ENCODE results near the gene ZCCHC24.

Gene ZCCHC24

DNA sequence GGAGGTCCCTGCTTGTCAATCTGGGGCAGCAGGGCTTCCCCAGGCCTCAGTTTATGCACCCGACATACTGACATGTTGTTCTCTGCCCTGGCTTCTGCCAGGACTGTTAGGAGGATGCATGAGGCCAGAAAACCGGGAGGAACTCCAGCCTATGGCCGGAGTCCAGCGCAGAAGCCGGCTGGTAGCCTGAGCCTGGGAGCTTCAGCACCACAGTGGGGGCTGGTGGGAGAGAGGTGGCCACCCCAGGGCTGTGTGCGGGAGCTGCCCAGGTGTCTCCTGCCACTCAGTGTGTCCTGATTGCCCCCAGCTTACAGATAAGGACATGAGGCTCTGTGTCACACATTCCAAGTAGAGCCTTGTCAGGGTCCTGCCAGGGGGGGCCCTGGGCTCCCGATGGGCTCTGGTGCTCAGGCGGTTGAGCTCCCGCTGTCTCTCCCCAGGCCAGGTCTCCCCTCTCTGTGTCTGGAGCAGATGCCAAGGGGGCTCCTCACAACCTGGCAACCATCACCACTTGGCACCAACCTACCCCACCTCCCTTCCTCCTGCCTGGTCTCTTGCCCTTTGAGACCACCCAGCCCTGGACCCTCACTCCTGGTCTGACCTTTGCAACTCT is 65.8 kb downstream of the ZCCHC24 start:
- no peak overlapping the region for H2AFZ ChIP-seq (ENCODE audit: low read depth, low read length)
- no peaks in the 10 kb centered on the region for H3K27me3 ChIP-seq (ENCODE audit: insufficient read depth, low read length)
- H3K36me3 ChIP-seq (ENCODE audit: insufficient read depth, low read length): no peaks in the 10 kb centered on the region
- peaks cover 18% of the 10 kb centered on the region for H3K4me1 ChIP-seq (ENCODE audit: insufficient read depth, low read length)
- no peaks in the 10 kb centered on the region for H3K9me3 ChIP-seq (ENCODE audit: low read length)
- no peak overlapping the region for H3K4me3 ChIP-seq (ENCODE audit: low read length)

DNA sequence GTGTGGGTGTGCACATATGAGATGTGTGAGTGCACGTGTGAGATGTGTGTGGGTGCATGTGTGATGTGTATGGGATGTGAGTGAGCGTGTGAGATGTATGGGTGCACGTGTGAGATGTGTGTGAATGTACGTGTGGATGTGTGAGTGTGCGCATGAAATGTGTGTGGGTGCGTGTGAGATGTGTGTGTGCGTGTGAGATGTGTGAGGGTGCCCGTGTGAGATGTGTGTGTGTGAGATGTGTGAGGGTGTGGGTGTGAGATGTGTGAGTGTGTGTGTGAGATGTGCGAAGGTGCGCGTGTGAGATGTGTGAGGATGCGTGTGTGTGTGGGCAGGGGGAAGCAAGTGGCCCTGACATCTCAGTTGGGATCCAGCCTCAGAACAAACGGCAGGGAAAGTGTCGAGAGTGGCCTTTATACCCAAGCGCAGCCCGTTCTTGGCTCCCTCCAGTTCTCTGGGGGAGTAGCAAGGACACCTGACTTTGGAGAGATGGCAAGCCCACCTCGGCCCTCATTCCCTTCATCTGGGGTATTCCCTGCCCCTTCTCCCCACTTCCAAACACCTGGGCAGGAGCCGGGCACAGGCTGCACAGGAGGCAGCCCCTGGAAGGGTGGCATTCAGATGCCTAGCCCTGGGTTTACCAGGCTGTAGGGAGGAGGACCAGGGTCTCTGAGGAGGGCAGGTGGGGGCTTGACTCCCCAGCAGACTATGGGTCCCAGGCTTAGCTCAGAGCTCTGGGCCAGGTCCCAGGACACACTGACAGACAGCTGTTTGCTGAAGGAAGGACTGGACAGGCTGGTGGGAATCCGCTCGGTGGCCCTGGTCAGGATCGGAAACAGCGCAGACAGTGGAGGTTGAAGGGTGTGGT is 66.5 kb downstream of the ZCCHC24 start:
- no peaks in the 10 kb centered on the region for H3K36me3 ChIP-seq (ENCODE audit: insufficient read depth, low read length)
- H3K4me3 ChIP-seq (ENCODE audit: low read length): no peak overlapping the region
- no peak overlapping the region for H2AFZ ChIP-seq (ENCODE audit: low read depth, low read length)
- no peaks in the 10 kb centered on the region for H3K9me3 ChIP-seq (ENCODE audit: low read length)
- H3K4me1 ChIP-seq (ENCODE audit: insufficient read depth, low read length): peaks cover 15% of the 10 kb centered on the region
- no peaks in the 10 kb centered on the region for H3K27me3 ChIP-seq (ENCODE audit: insufficient read depth, low read length)

DNA sequence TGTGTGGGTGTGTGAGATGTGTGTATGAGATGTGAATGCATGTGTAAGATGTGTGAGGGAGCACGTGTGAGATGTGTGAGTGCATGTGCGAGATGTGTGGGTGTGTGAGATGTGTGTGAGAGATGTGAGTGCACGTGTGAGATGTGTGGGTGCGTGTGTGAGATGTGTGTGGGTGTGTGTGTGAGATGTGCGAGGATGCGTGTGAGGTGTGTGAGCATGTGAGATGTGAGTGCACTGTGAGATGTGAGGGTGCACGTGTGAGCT is 67.1 kb downstream of the ZCCHC24 start:
- no peak overlapping the region for H3K4me3 ChIP-seq (ENCODE audit: low read length)
- peaks cover 15% of the 10 kb centered on the region for H3K4me1 ChIP-seq (ENCODE audit: insufficient read depth, low read length)
- no peaks in the 10 kb centered on the region for H3K27me3 ChIP-seq (ENCODE audit: insufficient read depth, low read length)
- H2AFZ ChIP-seq (ENCODE audit: low read depth, low read length): no peak overlapping the region
- no peaks in the 10 kb centered on the region for H3K9me3 ChIP-seq (ENCODE audit: low read length)
- no peaks in the 10 kb centered on the region for H3K36me3 ChIP-seq (ENCODE audit: insufficient read depth, low read length)

DNA sequence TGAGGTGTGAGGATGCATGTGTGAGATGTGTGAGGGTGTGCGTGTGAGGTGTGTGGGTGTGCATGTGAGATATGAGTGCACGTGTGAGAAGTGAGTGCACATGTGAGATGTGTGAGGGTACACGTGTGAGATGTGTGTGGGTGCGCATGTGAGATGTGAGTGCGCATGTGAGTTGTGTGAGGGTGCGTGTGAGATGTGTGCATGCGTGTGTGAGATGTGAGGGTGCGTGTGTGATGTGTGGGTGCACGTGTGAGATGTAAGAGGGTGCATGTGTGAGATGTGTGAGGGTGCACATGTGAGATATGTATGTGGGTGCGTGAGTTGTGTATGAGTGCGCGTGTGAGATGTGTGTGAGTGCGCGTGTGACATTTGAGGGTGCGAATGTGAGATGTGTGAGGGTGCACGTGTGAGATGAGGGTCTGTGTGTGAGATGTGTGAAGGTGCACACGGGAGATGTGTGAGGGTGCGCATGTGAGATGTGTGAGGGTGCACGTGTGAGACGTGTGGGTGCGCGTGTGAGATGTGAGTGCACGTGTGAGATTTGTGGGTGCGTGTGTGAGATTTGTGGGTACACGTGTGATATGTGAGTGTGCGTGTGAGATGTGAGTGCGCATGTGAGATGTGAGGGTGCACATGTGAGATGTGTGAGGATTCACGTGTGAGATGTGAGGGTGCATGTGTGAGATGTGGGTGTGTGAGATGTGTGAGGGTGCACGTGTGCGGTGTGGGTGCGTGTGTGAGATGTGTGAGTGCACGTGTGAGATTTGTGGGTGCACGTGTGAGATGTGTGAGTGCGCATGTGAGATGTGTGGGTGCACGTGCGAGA is 67.7 kb downstream of the ZCCHC24 start:
- Histone ChIP-seq H2AFZ (ENCODE audit: low read depth, low read length) (no peak overlapping the region), H3K27me3 (ENCODE audit: insufficient read depth, low read length) (no peaks in the 10 kb centered on the region), H3K9me3 (ENCODE audit: low read length) (no peaks in the 10 kb centered on the region), H3K4me1 (ENCODE audit: insufficient read depth, low read length) (peaks cover 13% of the 10 kb centered on the region), H3K36me3 (ENCODE audit: insufficient read depth, low read length) (no peaks in the 10 kb centered on the region), H3K4me3 (ENCODE audit: low read length) (no peak overlapping the region)

DNA sequence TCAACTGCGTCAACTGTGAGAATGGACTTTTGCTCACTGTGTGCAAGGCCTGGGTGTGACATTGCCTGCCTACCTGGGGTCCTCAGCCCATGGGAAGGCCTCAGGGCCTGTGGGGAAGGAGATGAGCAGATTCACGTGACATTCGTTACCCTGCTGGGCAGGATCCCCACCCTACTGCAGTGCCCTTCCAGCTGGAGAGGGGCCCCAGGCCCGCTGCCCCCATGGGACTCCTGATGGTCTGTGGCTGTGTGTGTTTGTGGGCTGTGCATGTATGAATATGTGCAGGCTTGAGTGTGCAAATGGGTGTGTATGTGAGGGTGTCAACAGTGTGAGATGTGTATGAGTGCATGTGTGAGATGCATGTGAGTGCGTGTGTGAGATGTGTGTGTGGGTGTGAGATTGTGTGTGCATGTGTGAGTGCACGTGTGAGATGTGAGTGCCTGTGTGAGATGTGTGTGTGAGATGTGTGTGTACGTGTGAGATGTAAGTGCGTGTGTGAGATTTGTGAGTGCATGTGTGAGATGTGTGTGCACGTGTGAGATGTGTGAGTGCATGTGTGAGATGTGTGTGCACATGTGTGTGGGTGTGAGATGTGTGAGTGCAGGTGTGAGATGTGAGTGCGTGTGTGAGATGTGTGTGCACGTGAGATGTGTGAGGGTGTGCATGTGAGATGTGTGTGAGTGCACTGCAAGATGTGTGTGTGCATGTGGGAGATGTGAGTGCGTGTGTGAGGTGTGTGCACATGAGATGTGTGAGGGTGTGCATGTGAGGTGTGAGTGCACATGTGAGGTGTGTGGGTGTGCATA is 68.5 kb downstream of the ZCCHC24 start:
- Histone ChIP-seq H3K9me3 (ENCODE audit: low read length) (no peaks in the 10 kb centered on the region), H3K36me3 (ENCODE audit: insufficient read depth, low read length) (no peaks in the 10 kb centered on the region), H2AFZ (ENCODE audit: low read depth, low read length) (no peak overlapping the region), H3K27me3 (ENCODE audit: insufficient read depth, low read length) (no peaks in the 10 kb centered on the region), H3K4me3 (ENCODE audit: low read length) (no peak overlapping the region), H3K4me1 (ENCODE audit: insufficient read depth, low read length) (peaks cover 6% of the 10 kb centered on the region)

DNA sequence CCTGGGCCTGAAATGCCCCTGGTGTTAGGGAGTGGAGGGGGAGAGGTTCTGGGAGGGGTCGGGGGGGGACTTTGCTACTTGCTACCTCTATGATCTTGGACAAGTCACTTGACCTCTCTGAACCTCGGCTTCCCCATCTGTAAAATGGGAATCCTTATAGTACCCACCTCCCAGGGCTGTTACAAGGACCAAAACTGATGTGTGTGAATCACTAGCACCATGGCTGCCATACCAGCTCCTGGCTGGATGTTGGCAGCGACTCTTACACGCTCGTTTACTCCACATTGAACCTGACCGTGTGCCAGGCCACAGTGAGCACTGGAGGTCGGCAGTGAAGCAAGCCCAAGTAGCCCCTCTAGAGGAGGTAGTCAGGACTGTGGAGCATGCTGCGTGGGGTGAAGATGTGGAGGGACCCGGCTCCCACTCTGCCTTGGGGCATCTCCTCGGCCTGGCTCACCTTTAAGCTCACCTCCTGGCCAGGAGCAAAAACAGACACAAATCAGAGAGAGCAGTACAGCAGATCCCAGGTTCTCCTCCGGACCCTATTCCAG is 69.3 kb downstream of the ZCCHC24 start:
- no peaks in the 10 kb centered on the region for H3K9me3 ChIP-seq (ENCODE audit: low read length)
- H3K36me3 ChIP-seq (ENCODE audit: insufficient read depth, low read length): no peaks in the 10 kb centered on the region
- no peaks in the 10 kb centered on the region for H3K4me1 ChIP-seq (ENCODE audit: insufficient read depth, low read length)

DNA sequence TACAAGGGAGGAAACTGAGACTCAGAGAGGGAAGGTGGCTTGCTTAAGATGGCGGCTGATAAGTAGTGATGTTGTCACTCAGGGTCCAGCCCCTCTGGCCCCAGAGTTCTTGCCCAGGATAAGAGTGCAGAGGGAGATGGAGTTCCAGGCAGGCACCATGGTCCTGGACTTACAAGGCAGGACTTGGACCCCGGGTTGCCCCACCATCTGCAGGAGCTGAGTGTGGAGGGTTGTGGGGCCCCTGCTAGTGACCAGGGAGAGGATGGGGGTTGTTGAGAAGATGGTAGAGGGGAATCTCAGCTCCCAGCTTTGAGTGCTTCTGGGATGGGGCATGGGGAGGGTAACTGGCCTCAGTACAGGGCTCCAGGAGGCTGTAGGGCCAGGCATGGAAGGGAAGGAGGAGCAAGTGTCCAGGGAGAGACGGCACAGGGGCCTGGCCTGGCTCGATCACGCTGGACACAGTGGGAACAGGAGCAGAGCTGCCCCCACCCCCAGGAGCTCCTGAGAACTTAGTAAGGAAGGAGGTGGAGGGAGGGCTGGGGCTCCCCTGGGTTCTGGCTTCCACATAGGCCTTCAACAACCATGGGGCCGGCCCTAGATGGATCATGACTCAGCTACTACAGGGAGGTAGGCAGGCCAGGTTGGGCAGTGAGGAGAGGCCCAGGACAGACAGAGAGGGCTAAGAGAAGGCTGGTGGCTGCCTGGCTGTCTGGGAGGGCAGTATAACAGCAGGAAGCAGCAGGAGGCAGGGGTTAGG is 69.9 kb downstream of the ZCCHC24 start:
- no peaks in the 10 kb centered on the region for H3K36me3 ChIP-seq (ENCODE audit: insufficient read depth, low read length)
- no peaks in the 10 kb centered on the region for H3K4me1 ChIP-seq (ENCODE audit: insufficient read depth, low read length)
- H2AFZ ChIP-seq (ENCODE audit: low read depth, low read length): no peak overlapping the region
- no peaks in the 10 kb centered on the region for H3K9me3 ChIP-seq (ENCODE audit: low read length)
- no peak overlapping the region for H3K4me3 ChIP-seq (ENCODE audit: low read length)
- no peaks in the 10 kb centered on the region for H3K27me3 ChIP-seq (ENCODE audit: insufficient read depth, low read length)

More for the DNA sequence above, 69.3 kb downstream of the ZCCHC24 start:
- Histone ChIP-seq H3K4me3 (ENCODE audit: low read length) (no peak overlapping the region), H3K27me3 (ENCODE audit: insufficient read depth, low read length) (no peaks in the 10 kb centered on the region), H2AFZ (ENCODE audit: low read depth, low read length) (no peak overlapping the region)

DNA sequence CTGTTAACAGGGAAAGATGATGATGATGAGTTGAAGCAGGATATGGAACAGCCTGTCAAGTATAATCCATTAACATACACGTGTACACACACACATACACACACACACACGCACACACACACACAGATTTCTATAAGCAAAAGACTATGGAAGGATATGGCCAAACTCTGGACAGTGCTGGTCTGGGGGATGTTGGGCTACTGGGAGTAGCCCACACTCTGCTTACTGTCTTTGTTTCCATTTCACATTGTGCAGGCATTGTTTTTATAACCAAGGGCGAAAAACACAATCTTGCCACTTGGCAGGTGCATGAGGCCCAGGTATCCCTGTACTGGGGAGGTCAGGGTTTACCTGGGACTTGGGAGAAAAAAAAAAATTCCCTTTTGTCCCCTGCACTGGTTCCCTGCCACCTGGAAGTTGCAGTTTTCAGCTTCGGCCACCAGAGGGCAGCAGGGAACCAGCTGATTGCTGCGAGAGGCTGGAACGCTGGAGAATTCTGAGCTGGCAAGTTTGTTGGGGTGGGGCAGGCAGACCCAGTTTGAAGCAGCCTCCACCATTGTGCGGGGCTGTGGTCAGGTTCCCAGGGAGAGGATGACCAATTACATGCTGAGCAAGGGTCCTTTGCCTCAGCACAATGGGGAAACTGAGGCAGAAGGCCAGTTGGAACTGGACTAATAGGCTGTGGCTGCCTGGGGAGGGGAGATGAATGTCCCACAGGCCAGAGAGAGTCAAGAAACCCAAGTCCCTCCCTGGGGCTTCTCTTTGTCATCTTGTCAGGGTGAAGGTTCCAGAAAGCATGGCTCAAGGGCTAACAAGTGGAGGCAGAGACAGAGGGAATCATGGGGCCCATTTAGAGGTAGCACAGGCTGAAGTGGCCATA is 70.9 kb downstream of the ZCCHC24 start:
- no peak overlapping the region for H2AFZ ChIP-seq (ENCODE audit: low read depth, low read length)
- no peaks in the 10 kb centered on the region for H3K9me3 ChIP-seq (ENCODE audit: low read length)
- H3K27me3 ChIP-seq (ENCODE audit: insufficient read depth, low read length): no peaks in the 10 kb centered on the region

DNA sequence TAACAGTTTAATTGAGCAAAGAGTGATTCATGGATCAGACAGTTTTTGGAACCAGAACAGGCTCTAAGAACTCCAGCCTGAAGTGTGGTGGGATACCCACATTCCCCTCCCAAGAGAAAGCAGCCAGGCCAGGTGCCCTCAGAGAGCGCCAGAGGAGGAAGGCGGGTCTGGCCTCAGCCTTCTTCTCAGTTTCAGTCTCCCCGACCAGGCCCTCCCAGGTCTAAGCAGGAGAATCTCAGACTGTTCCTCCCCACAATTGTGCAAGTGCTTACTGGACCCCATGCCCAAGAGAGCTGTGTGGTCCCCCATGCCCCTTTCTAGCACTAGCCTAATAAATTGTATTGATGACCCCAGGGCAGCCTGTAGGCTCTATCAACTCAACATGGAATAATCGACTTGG is 72.6 kb downstream of the ZCCHC24 start:
- Histone ChIP-seq H3K27me3 (ENCODE audit: insufficient read depth, low read length) (no peaks in the 10 kb centered on the region), H2AFZ (ENCODE audit: low read depth, low read length) (no peak overlapping the region), H3K36me3 (ENCODE audit: insufficient read depth, low read length) (no peaks in the 10 kb centered on the region), H3K4me1 (ENCODE audit: insufficient read depth, low read length) (no peaks in the 10 kb centered on the region), H3K9me3 (ENCODE audit: low read length) (no peaks in the 10 kb centered on the region), H3K4me3 (ENCODE audit: low read length) (no peak overlapping the region)

More for the DNA sequence above, 70.9 kb downstream of the ZCCHC24 start:
- Histone ChIP-seq H3K4me1 (ENCODE audit: insufficient read depth, low read length) (no peaks in the 10 kb centered on the region), H3K36me3 (ENCODE audit: insufficient read depth, low read length) (no peaks in the 10 kb centered on the region), H3K4me3 (ENCODE audit: low read length) (no peak overlapping the region)

DNA sequence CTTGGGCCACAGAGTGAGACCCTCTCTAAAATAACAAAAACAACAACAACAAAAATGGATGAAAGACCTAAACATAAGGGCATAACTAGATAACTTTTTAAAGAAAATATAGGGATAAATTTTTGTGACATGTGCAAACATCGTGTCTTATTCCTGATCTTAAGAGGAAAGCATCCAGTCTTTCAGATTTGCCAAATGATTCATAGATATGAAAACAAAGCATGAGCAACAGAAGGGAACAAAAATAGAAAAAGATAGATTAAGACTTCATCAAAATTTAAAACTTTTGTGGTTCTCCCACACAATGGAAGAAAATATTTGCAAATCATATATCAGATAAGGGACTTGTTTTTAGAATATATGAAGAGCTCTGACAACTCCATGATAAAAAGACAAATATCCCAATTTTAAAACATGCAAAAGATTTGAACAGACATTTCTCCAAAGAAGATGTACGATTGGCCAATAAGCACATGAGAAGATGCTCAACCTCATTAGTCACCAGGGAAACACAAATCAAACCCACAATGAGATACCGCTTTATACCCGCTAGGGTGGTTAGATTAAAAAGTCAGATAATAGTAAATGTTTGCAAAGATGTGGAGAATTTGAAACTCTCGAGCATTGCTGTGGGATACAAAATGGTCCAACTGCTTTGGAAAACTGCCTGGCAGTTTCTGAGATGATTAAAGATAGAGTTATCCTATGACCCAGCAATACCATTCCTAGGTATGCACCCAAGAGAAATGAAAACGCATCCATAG is 77.8 kb downstream of the ZCCHC24 start:
- Histone ChIP-seq H3K9me3 (ENCODE audit: low read length) (no peaks in the 10 kb centered on the region), H3K36me3 (ENCODE audit: insufficient read depth, low read length) (no peaks in the 10 kb centered on the region), H3K27me3 (ENCODE audit: insufficient read depth, low read length) (no peaks in the 10 kb centered on the region), H2AFZ (ENCODE audit: low read depth, low read length) (no peak overlapping the region), H3K4me1 (ENCODE audit: insufficient read depth, low read length) (no peaks in the 10 kb centered on the region), H3K4me3 (ENCODE audit: low read length) (no peak overlapping the region)

Data from neuron (in vitro differentiated cells).